Measurements from ENCODE around the gene RAD23B.

Gene RAD23B

DNA sequence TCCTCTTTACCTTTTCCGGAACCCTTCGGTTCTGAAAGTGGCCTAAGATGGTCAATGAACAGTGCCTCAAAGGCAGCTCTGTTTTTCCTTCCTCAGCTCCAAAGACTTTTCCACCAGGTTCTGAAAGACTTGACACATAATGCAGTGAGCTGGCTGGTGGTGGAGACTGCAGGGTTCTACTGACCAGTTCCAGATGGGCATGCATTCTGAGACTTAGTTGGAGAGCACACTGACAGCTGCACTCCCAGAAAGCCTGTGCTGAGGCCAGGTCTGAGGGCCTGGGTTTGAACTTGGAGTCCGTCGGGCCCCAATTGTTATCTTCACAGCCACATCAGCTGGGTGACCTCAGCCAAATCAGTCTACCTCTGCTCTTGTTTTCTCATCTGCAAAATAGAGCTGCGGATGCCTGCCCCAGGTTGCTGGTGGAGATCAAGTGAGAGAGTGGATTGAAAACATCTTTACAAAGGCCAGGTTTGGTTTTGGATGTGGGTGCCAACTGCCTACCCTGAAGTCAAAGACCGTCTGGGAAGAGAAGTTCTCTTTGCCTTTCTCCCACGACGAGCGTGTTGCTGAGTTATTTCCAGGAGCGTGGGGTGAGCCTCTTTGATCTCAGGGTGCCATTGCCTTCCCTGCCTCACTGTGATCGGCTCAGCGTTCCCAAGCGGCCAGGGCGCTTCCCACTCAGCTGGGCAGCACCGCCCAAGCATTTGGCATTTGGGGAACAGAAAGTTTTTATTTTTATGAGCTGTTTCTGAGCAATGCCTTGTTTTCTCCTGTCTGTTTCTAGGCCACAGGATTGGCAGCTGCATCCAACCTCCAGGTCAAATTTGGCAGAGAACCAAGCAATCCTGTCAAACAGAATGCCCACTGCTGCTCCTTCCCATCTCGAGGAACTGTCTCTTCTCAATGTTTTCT lies 54.9 kb downstream of the RAD23B start:
- DNase-seq: no peak

DNA sequence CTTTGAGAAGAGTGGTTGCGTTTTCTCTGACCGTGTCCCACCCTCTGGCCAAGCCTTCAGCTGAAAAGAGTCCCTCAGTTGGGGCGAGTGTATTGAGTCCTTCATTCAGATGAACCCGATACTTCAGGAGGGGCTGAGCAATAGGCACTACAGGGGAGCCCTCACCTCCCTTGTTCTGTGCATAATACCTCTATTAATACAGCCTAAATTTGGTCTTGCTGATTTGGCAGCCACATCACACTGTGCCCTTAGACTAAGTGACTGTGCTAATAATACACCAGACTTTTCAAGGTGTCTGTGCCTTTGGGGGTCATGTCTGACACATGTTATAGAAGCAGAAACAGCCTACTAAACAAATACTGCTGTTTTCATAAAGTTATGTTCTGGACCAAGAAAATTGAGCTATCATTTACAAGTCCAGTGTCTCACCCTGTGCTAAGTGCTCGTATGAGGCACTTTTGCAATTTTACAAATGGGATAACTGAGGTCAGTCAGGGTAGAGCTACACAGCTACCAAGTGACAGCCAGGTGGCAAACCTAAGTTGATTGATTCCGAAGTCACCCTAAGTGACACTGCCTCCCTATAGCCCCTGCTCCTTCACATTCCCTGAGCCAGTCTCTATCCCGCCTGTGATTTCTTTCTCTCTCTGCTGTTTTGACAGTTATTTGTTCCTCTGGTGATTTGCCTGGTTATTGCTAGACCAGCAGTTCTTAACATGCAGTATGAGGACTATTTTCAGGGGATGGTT lies 56.0 kb downstream of the RAD23B start:
- DNase-seq: no peak

GRCh38 chr9:107340920-107341632 lies 58.0 kb downstream of the RAD23B start:
- no peak for DNase-seq

DNA sequence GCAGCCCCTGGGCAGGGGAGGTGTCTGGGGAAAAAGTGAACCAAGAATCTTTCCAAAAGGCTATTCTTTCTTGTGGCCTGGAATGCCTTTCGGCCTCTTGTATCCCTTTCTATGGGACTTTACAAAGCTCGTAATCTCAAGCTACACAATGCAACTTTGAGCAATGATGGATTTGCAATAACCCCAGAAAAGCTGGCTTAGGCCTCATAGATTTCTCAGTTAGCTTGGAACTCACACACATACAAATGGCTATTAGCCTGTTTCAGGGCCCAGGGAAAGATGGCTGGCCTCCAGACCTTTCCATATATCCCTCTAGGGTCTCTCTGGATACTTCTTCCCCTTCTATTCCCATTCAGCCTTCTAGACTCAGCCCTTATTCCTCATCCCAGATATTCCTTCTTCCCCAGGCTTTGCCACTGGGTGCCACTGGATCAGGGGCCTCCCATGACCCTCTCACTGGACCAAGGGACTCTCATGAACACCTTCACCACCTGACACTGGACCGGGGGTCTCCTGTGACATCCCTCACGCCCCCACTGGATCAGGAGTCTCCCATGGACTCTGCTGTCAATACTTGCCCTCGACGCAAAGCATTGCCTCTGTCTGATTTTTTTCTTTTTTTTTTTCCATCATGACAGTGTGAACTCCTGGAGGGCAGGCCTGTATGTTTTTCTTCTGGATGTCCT lies 59.5 kb downstream of the RAD23B start:
- DNase-seq: no peak

DNA sequence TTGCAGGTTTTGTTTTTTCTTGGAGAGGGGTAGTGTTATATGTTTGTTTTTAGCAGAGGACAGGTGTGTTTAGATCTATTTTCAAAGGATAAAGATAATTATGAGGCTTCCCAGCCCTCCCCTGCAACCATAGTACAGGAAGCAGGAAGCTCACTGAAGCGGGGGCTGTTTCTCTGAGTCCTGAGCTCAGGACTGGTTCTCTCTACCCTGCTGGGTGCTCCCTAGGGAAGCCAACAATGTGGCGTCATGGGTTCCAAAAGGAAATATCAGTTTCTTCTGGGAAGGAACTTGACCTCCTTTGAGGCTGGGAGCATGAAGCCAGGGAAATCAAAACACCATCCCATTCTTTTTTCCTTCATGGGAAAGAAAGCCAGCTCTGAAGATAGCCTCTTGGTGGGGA lies 62.2 kb downstream of the RAD23B start:
- DNase-seq: no peak

DNA sequence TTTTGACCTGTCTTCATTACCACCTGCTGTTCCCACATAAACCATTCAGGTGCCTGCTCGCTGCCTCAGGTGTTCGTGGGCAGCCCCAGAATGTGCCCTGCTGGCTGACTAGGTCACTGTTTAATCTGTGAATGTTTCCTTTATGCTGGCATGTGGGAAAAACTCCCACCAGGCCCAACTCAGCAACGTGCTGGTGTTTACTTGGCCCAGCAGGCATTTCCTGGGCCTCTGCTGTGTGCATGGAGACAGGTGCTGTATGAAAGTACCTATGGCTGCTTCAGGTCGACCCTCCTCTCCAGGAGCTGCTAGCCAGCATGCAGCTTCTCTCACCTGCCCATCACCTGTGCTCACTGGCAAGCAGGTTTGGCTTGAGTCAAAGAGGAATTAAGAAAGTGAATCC lies 65.8 kb downstream of the RAD23B start:
- no peak for DNase-seq

DNA sequence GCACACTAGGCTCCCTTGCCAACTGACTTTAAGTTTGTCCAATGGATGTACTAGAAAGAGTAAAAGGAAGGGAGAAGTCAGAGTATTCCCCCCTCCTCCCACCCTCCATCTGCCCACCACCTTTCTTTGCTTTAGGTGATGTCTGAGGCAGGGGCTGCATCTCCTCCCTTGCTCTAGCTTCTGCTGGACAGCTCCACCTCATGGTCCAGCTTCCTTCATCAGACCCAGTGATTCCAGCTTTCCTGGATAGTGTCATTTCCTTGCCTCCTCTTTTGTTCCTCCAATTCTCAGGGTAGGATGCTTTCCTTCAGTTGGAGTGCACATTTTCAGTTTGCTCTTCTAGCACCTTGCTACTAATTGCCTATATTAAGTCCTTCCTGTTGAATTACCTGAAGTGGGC lies 67.4 kb downstream of the RAD23B start:
- no peak for DNase-seq

DNA sequence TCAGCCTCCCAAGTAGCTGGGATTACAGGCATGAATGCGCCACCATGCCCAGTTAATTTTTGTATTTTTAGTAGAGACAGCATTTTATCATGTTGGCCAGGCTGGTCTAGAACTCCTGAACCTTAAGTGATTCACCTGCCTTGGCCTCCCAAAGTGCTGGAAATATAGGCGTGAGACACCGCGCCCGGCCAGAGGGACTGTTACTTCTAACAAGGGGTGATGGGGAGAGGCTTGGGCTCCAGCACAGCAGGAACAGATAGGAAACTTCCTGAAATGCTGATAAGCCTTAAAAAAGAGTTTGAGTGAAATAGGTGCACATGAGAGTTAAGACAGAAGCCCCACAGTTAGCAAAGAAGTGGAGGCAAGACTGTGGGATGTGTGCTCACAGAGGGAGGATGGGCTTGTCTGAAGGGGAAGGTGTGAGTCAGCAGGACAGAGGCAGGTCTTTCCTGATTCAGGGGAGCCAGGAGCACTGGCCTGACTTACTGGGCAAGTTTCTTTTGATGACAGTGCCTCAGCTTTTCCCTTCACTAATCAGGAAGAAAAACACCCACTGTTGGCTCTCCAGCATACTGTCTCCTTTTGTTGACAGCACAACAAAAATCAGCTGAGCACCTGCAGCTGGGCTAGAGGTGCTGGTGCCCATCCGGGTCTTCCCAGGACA lies 68.4 kb downstream of the RAD23B start:
- DNase-seq: no peak

GRCh38 chr9:107355394-107355793 lies 72.3 kb downstream of the RAD23B start:
- no peak for DNase-seq

DNA sequence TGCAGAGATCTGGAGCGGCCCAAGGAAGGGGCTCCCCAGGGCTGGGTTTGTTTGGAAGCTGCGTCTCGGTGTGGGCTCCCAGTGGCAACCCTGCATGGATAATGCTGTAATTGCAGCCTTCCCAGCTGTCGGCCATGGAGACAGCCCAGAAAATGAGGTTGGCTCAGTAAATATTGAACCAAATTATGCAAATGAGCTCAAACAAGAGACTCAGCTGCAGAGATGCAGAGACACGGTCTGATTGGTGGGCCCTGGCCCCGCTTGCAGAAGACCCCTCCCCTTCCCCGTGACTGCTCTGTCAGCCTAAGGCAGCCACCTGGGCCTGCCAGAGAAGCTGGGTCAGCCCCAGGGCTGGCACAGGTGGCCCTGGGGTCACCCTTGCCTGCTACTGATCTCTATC lies 75.9 kb downstream of the RAD23B start:
- no peak for DNase-seq

DNA sequence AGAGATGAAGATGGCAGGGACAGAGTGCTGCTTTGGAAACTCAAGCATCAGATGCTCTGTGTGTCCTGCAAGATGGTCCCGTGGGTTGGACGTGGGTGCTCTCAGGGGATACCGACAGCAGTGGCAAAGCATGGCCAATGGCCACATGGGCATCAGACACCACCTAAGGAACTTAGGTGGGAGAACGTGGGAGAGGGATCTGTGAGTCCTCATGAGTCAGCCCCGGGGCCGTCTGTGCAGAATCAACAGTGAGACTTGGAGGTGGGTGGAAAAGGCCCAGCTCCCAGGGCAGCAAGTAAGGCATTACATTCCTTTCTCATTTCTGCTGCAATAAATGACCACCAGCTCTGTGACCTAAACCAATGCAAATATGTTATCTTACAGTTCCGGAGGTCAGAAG lies 77.0 kb downstream of the RAD23B start:
- DNase-seq: no peak

DNA sequence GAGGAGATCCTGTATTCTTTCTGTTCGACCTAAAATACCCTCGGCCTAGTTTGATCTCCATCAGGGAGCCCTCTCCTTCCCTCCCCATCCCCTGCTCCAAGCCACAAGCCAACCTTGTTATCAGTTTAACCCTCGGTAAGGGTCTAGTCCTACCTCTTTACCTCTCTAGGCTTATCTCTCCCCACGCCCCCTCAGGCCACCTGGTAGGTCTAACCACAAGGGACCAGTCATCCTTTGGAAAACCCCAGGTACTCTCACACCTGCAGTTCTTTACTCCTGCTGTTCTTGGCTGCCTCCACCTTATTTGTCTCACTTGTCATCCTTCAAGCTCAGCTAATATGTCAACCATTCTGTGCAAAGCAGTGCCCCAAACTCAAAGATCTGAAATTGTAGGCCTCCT lies 78.7 kb downstream of the RAD23B start:
- DNase-seq: no peak

GRCh38 chr9:107363516-107364152 lies 80.6 kb downstream of the RAD23B start:
- DNase-seq: no peak

GRCh38 chr9:107367727-107368502 lies 84.8 kb downstream of the RAD23B start:
- DNase-seq: no peak

DNA sequence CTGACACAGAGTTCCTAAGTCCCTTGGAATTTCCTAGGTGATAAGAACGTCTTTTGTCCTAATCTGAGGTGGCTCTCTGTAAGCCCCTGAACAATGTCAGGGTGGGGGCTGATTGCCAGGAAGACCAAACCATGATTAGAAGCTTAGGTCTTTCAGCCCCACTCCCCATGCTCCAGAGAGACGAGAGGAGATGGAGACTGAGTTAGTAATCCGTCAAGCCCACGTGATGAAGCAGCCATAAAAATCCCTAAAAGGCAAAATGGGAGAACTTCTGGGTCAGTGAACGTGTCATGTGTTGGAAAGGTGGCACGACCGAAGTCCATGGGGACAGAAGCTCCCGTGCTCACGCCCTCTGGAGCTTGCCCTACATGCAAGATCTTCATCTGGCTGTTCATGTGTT lies 85.6 kb downstream of the RAD23B start:
- no peak for DNase-seq

- no peak for DNase-seq
Observed at GRCh38 chr9:107373809-107374208, 90.7 kb downstream of the RAD23B start.

DNA sequence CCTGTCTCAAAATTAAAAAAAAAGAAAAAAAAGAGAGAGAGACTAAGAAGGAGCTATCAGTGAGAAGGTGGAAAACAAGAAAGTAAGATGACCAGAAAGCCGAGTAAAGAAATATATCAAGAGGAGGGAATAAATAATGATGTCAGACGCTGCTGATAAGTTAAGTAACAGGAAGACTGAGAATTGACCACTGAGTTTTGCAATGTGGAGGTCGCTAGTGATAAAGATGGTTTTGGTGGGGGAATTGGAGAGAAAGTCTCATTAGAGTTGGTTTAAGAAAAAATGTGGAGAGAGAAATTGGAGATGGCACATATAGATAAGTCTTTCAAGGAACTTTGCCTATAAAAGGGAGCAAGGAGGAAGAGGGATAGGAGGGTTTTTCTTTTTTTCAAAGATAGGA lies 91.9 kb downstream of the RAD23B start:
- DNase-seq: no peak

DNA sequence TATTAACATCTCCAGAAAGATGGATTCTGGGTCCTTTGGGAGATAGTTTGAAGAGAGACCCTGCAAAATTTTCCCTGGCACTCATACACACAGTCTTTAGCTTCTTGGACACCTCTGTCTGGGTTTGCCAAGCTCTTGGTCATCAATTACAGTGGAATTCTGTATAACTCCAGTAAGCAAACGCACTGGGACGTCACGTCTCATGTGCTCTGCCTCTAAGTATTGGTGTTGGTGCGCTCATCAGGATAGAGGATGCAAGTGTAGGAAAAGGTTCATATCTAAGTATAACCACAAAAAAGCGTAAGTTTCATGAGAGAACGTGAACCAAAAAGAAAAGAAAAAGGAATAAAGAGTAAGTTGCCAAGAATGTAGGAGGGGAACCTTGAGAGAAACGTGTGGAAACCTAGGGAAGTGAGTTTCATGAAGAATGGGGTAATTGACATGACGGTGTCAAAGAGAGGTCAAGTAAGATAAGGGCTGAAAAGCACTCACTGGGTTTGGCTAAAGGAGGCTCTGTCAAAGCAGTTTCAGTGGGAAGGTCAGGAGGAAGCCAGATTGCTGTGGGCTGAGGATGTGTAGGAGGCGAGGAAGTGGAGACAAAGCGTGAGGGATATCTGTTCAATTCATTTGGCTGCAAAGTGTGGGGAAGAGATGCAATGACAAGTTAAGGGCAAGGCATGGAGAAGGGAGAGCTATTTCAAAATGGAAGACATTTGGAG lies 92.7 kb downstream of the RAD23B start:
- DNase-seq: no peak

- DNase-seq: no peak
Observed at GRCh38 chr9:107378006-107378405, 94.9 kb downstream of the RAD23B start.
